GM12878 (cell line): ENCODE measurements around the gene PEX11B. TPM values are rescaled to one million over a fixed set of nuclear protein-coding genes. Genes with fewer than 3 reads are reported as not detected.

Source experiments
- ATAC-seq: fragments of 200-7000 bp; cut with Tn5 transposase; 3 replicates; pipeline ENCODE4 v1.9.1; 2020; ENCODE audit warnings: mild to moderate bottlenecking, moderate library complexity
- BruUV-seq: library from RNA; stranded (reverse); fragments of 400-500 nt; replicated peaks from 2 replicates; lab custom pipeline; 2021; lab: Mats Ljungman, UMichigan
- CTCF ChIA-PET: fragments of 300-600 bp; sonication (Branson Sonifier 250); formaldehyde crosslinking; extraction: SDS; loops from one replicate; lab custom pipeline; 2021; ENCODE audit warnings: inconsistent platforms; lab: Yijun Ruan, JAX
- POLR2A ChIA-PET: fragments of 350-600 bp; formaldehyde crosslinking; extraction: SDS; loops from one replicate; lab custom pipeline; 2021; ENCODE audit warnings: inconsistent platforms; lab: Charles Lee
- RAD21 ChIA-PET: fragments of 300-600 bp; sonication (Branson Sonifier 250); formaldehyde crosslinking; loops from one replicate; lab custom pipeline; 2023; ENCODE audit warnings: antibody characterized with exemption; ENCODE audit not compliant: unreplicated experiment; lab: Charles Lee
- SMC1A ChIA-PET: fragments of 300-600 bp; sonication (Branson Sonifier 250); formaldehyde crosslinking; loops from one replicate; lab custom pipeline; 2023; ENCODE audit not compliant: unreplicated experiment, uncharacterized antibody; lab: Charles Lee
- DNase-seq: peaks from one replicate; pipeline ENCODE4 v3.0.0-alpha.2; 2011; ENCODE audit warnings: low read depth, low spot score
- FAIRE-seq: peaks from 3 replicates; lab custom pipeline; 2011; peaks lifted over from hg19 to GRCh38; lab: Jason Lieb, UNC
- H2AFZ ChIP-seq: 2 replicates; pipeline ENCODE4 v1.6.0; 2011; ENCODE audit warnings: low read depth, low read length, control low read depth; ENCODE audit not compliant: control insufficient read depth
- H3K27ac ChIP-seq: 2 replicates; pipeline ENCODE4 v1.5.1; 2011; ENCODE audit warnings: control low read depth; ENCODE audit not compliant: control insufficient read depth, insufficient read depth
- H3K27me3 ChIP-seq, 2 experiments: replicated peaks in 1 of 2; 2 replicates each; pipeline versions ENCODE4 v1.6.0 to v1.6.1; 2011; ENCODE audit warnings: low read length in 1 of 2; ENCODE audit not compliant: control insufficient read depth in 2 of 2, insufficient read depth in 2 of 2
- H3K36me3 ChIP-seq, 2 experiments: 2 replicates each; pipeline ENCODE4 v1.5.1; 2011; ENCODE audit warnings: low read length in 1 of 2; ENCODE audit not compliant: control insufficient read depth in 2 of 2, insufficient read depth in 2 of 2
- H3K4me1 ChIP-seq: 2 replicates; pipeline ENCODE4 v1.6.1; 2011; ENCODE audit warnings: mild to moderate bottlenecking, low read length, moderate library complexity, mixed read lengths; ENCODE audit not compliant: control insufficient read depth, insufficient read depth
- H3K4me2 ChIP-seq: 2 replicates; pipeline ENCODE4 v1.6.0; 2011; ENCODE audit warnings: control low read depth; ENCODE audit not compliant: control insufficient read depth, insufficient read depth
- H3K4me3 ChIP-seq: fragments of 200-600 bp; sonication (generic); 2 replicates; pipeline ENCODE4 v1.5.1; 2016
- H3K79me2 ChIP-seq: 2 replicates; pipeline ENCODE4 v1.6.0; 2011; ENCODE audit warnings: low read length; ENCODE audit not compliant: control insufficient read depth, insufficient read depth
- H3K9ac ChIP-seq: 2 replicates; pipeline ENCODE4 v1.8.0; 2011; ENCODE audit warnings: low read length, control low read depth, mixed read lengths; ENCODE audit not compliant: control insufficient read depth, insufficient read depth
- H3K9me3 ChIP-seq: replicated peaks from 3 replicates; pipeline ENCODE4 v1.5.1; 2011; ENCODE audit warnings: mild to moderate bottlenecking, low read length; ENCODE audit not compliant: control insufficient read depth, insufficient read depth
- H4K20me1 ChIP-seq: 2 replicates; pipeline ENCODE4 v1.6.0; 2011; ENCODE audit not compliant: control insufficient read depth, insufficient read depth
- CBFB ChIP-seq: IDR thresholded peaks from 2 replicates; pipeline ENCODE4 v1.6.1; 2016; ENCODE audit warnings: antibody characterized with exemption, low read depth
- EZH2 ChIP-seq: IDR thresholded peaks from 2 replicates; pipeline ENCODE4 v1.6.1; 2012; ENCODE audit warnings: low read depth, mild to moderate bottlenecking, control low read depth, inconsistent platforms, low read length, borderline replicate concordance; ENCODE audit not compliant: control insufficient read depth
- NR2C2 ChIP-seq: IDR thresholded peaks from 2 replicates; pipeline ENCODE4 v1.6.1; 2011; ENCODE audit warnings: borderline replicate concordance, low read depth; ENCODE audit not compliant: control insufficient read depth, insufficient read length
- SKIL ChIP-seq: fragments of 450-650 bp; IDR thresholded peaks from 2 replicates; pipeline ENCODE4 v1.6.1; 2017; ENCODE audit warnings: mild to moderate bottlenecking, low read depth, inconsistent platforms; ENCODE audit not compliant: poor library complexity, severe bottlenecking
- ZSCAN29 ChIP-seq: fragments of 450-650 bp; IDR thresholded peaks from 2 replicates; pipeline ENCODE4 v1.6.1; 2017; ENCODE audit warnings: mild to moderate bottlenecking, moderate library complexity
- WGBS: methylation state at CpG from one replicate; pipeline ENCODE4 v1.1.6; 2016; ENCODE audit warnings: low lambda C conversion rate; ENCODE audit not compliant: insufficient replicate concordance, insufficient coverage; ENCODE audit errors: missing lambda C conversion rate; 5-methylcytosine and 5-hydroxymethylcytosine counted together
- in situ Hi-C: fragments of 300-500 bp; cut with MboI; formaldehyde crosslinking; loops from 9 replicates; pipeline ENCODE4 v1.14.3; 2018; ENCODE audit warnings: mixed read lengths
- intact Hi-C: fragments of 100-400 bp; cut with micrococcal nuclease; formaldehyde crosslinking; loops from one replicate; pipeline ENCODE4 v1.14.2; 2022; ENCODE audit not compliant: unreplicated experiment
- polyA plus RNA-seq, 11 experiments: library from polyadenylated mRNA; depleted of rRNA in 4 of 11; unstranded in 6 of 11; stranded (reverse) in 5 of 11; fragments of >200 nt; fragmentation: Nextera tagmentation in 4 of 11; fragmentation: Illumina TruSeq in 1 of 11; extraction: Ambion mirVana in 4 of 11; extraction: Trizol in 1 of 11; gene quantifications; 1 replicate in 1 of 11; 2 replicates in 10 of 11; pipeline versions ENCODE4 v1.2.1 to v1.2.3, GENCODE V29; 2011 to 2016; ENCODE audit warnings: inconsistent platforms in 2 of 11, missing spikeins in 2 of 11, low read depth in 1 of 11
- total RNA-seq, 4 experiments: library from RNA; depleted of rRNA in 3 of 4; stranded (reverse); fragments of >200 nt in 3 of 4; fragmentation: Illumina TruSeq in 1 of 4; extraction: Trizol in 1 of 4; gene quantifications; 2 replicates each; pipeline versions ENCODE4 v1.2.1 to v1.2.3, GENCODE V29; 2013 to 2021

The PEX11B gene
- total and polyA plus RNA-seq, 10 of the 15 experiments (the other 5 are each of a cell fraction or from before 2014, with no cell fraction given): 24.9 to 129 (median 40.7) TPM

- ChIA-PET POLR2A (interaction anchor here (0.7 to 2.9 kb wide), 2 partner anchors 27 to 48 kb away, joined by 4 to 9 read pairs; partner anchors contain the start of gene PIAS3), CTCF (interaction anchor here (1.1 to 8.0 kb wide), 9 partner anchors 9 to 94 kb away, joined by 3 to 80 read pairs (median 4); partner anchors contain the start of genes ANKRD34A, NUDT17, PIAS3 and POLR3GL), SMC1A (interaction anchor here (1.0 to 1.5 kb wide), 2 partner anchors 15 to 60 kb away, joined by 3 to 4 read pairs; no protein-coding TSS in a partner anchor), RAD21 (no interaction called here)
- TF ChIP-seq EZH2 (no peak), SKIL (no peak), CBFB (no peak), NR2C2 (no peak), ZSCAN29 (no peak)
- peaks cover 2% of the 10 kb centered on the region; the same call in 1 of the 2 replicates for H3K4me1 ChIP-seq
- H3K27ac ChIP-seq: no peak overlapping the region
- H2AFZ ChIP-seq: no peak overlapping the region
- no peaks in the 10 kb centered on the region; a peak in 2 of 4 replicates for H3K36me3 ChIP-seq
- no TSS peak for BruUV-seq
- DNase-seq: no peak
- WGBS: 92% methylated on average over 10 of the region's 10 CpGs
- H3K79me2 ChIP-seq: no peaks in the 10 kb centered on the region
- in situ Hi-C loops: no loop called here
- H4K20me1 ChIP-seq: no peaks in the 10 kb centered on the region
- H3K9me3 ChIP-seq: no peaks in the 10 kb centered on the region
- no peak overlapping the region for H3K4me2 ChIP-seq
- intact Hi-C loops: no loop called here
- no peak for ATAC-seq
- no peak overlapping the region for H3K4me3 ChIP-seq
- no peak for FAIRE-seq
- no peaks in the 10 kb centered on the region for H3K27me3 ChIP-seq
- H3K9ac ChIP-seq: no peak overlapping the region
These were observed 11.4 kb downstream of the PEX11B start for GRCh38 chr1:145906954-145907753.
